Embryonic facial prominence (tissue), 1 donor: ENCODE results near the gene PRKCA.

Experiments
- DNase-seq: peaks from one replicate; pipeline ENCODE4 v3.0.0-alpha.2; 2016; ENCODE audit errors: extremely low spot score

Gene PRKCA

GRCh38 chr17:66803474-66803951, 501.1 kb downstream of the PRKCA start:
- no peak for DNase-seq

- DNase-seq, result no peak
Observed at GRCh38 chr17:66805567-66805966, 503.2 kb downstream of the PRKCA start.

- DNase-seq, result no peak
Observed at GRCh38 chr17:66807182-66807581, 504.8 kb downstream of the PRKCA start.

- no peak for DNase-seq
Observed at GRCh38 chr17:66809408-66809807, 507.0 kb downstream of the PRKCA start.

GRCh38 chr17:66810951-66811682, 508.7 kb downstream of the PRKCA start:
- no peak for DNase-seq

GRCh38 chr17:66811683-66812054, 509.3 kb downstream of the PRKCA start:
- DNase-seq, result no peak

- DNase-seq, result no peak
Observed at GRCh38 chr17:66812571-66812970, 510.2 kb downstream of the PRKCA start.

GRCh38 chr17:66813296-66813695, 510.9 kb downstream of the PRKCA start:
- no peak for DNase-seq

- no peak for DNase-seq
Observed at GRCh38 chr17:66814026-66814425, 511.6 kb downstream of the PRKCA start.

GRCh38 chr17:66814570-66814969, 512.2 kb downstream of the PRKCA start:
- DNase-seq, result no peak

GRCh38 chr17:66817750-66818149, 515.3 kb downstream of the PRKCA start:
- DNase-seq, result no peak

- no peak for DNase-seq
Observed at GRCh38 chr17:66819466-66819865, 517.1 kb downstream of the PRKCA start.

GRCh38 chr17:66822009-66822408, 519.6 kb downstream of the PRKCA start:
- no peak for DNase-seq

- DNase-seq, result no peak
Observed at GRCh38 chr17:66826856-66827255, 524.4 kb downstream of the PRKCA start.

- peak; percentile 63 for DNase-seq
Observed at GRCh38 chr17:66829386-66829864, 527.0 kb downstream of the PRKCA start.

GRCh38 chr17:66829883-66830282, 527.5 kb downstream of the PRKCA start:
- no peak for DNase-seq

GRCh38 chr17:66830451-66830850, 528.0 kb downstream of the PRKCA start:
- no peak for DNase-seq

- no peak for DNase-seq
Observed at GRCh38 chr17:66831383-66832210, 529.2 kb downstream of the PRKCA start.

GRCh38 chr17:66833201-66833600, 530.8 kb downstream of the PRKCA start:
- no peak for DNase-seq

- no peak for DNase-seq
Observed at GRCh38 chr17:66834426-66834918, 532.1 kb downstream of the PRKCA start.

- no peak for DNase-seq
Observed at GRCh38 chr17:66834919-66835454, 532.6 kb downstream of the PRKCA start, which contains the start of gene CACNG5. Gene CACNG5, plus strand, starts transcription at chr17:66835117. Its CDS starts 42,216 bp downstream, at chr17:66877333.

- DNase-seq, result no peak
Observed at GRCh38 chr17:66835476-66835875, 533.1 kb downstream of the PRKCA start.
